GM12878 (cell line): ENCODE measurements around the gene TBC1D23.

Experiments used
- CHD4 ChIP-seq: fragments of 200-600 bp; sonication (generic); IDR thresholded peaks from 2 replicates; pipeline ENCODE4 v1.6.1; 2016; ENCODE audit warnings: mild to moderate bottlenecking
- ELK1 ChIP-seq: IDR thresholded peaks from 2 replicates; pipeline ENCODE4 v1.6.1; 2012; ENCODE audit warnings: low read depth, low read length, improper control_type of control experiment
- EZH2 ChIP-seq: IDR thresholded peaks from 2 replicates; pipeline ENCODE4 v1.6.1; 2012; ENCODE audit warnings: low read depth, mild to moderate bottlenecking, control low read depth, inconsistent platforms, low read length, borderline replicate concordance; ENCODE audit not compliant: control insufficient read depth

- TF ChIP-seq CHD4 (no peak), ELK1 (no peak), EZH2 (no peak)
These were observed 57.1 kb downstream of the TBC1D23 start for GRCh38 chr3:100317912-100318311.
